GM21825 (cell line): ENCODE results near the gene ATAD5.
"Not testable (repeated sequence)": the region's sequence is repeated elsewhere in the genome, so short reads cannot be mapped to it uniquely, and the experiment has no call there.

ENCODE experiments used
- ATAC-seq: cut with Tn5 transposase; IDR thresholded peaks from one replicate; pipeline ENCODE4 v1.9.1; 2021; ENCODE audit warnings: mild to moderate bottlenecking, moderate library complexity; ENCODE audit not compliant: unreplicated experiment

The ATAD5 gene

GRCh38 chr17:30821871-30822723 lies 9.7 kb upstream of the ATAD5 start:
- no peak for ATAC-seq

GRCh38 chr17:30822919-30823318 lies 8.8 kb upstream of the ATAD5 start:
- not testable (repeated sequence) for ATAC-seq

- ATAC-seq, result no peak
These were observed 8.3 kb upstream of the ATAD5 start for GRCh38 chr17:30823421-30823820.

GRCh38 chr17:30824002-30824355 lies 7.8 kb upstream of the ATAD5 start:
- no peak for ATAC-seq

- peak; percentile 85 for ATAC-seq
These were observed 7.2 kb upstream of the ATAD5 start, which contains the start of gene CRLF3 for GRCh38 chr17:30824356-30825145. CRLF3 (minus strand) TSS chr17:30824692; CDS start chr17:30824651, 41 bp downstream.

GRCh38 chr17:30827082-30827481 lies 4.7 kb upstream of the ATAD5 start:
- ATAC-seq, result no peak

GRCh38 chr17:30829022-30829421 lies 2.7 kb upstream of the ATAD5 start:
- no peak for ATAC-seq

GRCh38 chr17:30831257-30831656 lies 509 bp upstream of the ATAD5 start:
- ATAC-seq, result no peak

- ATAC-seq, result no peak
These were observed 815 bp downstream of the ATAD5 start for GRCh38 chr17:30832438-30833124.

GRCh38 chr17:30838202-30838807 lies 6.5 kb downstream of the ATAD5 start:
- ATAC-seq, result no peak

- no peak for ATAC-seq
These were observed 9.0 kb downstream of the ATAD5 start for GRCh38 chr17:30840771-30841170.

- no peak for ATAC-seq
These were observed 16.3 kb downstream of the ATAD5 start for GRCh38 chr17:30848021-30848420.

- no peak for ATAC-seq
These were observed 22.4 kb downstream of the ATAD5 start for GRCh38 chr17:30854146-30854545.

GRCh38 chr17:30858556-30859250 lies 26.9 kb downstream of the ATAD5 start:
- no peak for ATAC-seq

- ATAC-seq, result no peak
These were observed 32.9 kb downstream of the ATAD5 start for GRCh38 chr17:30864636-30865035.

- ATAC-seq, result no peak
These were observed 37.2 kb downstream of the ATAD5 start for GRCh38 chr17:30869005-30869404.

- no peak for ATAC-seq
These were observed 54.4 kb downstream of the ATAD5 start for GRCh38 chr17:30886187-30886586.

GRCh38 chr17:30894236-30894635 lies 62.5 kb downstream of the ATAD5 start:
- ATAC-seq, result no peak

GRCh38 chr17:30897311-30897710 lies 65.5 kb downstream of the ATAD5 start:
- no peak for ATAC-seq

- ATAC-seq, result peak; percentile 20
These were observed 74.0 kb downstream of the ATAD5 start for GRCh38 chr17:30905742-30906100.
